HEK293 (cell line): ENCODE results near the gene FOXF1.

ENCODE experiments used
- CTCF ChIA-PET: fragments of 350-600 bp; formaldehyde crosslinking; extraction: SDS; loops from one replicate; lab custom pipeline; 2021; ENCODE audit warnings: antibody characterized with exemption; lab: Yijun Ruan, JAX
- POLR2A ChIA-PET: fragments of 300-600 bp; formaldehyde crosslinking; extraction: SDS; loops from one replicate; lab custom pipeline; 2020; ENCODE audit warnings: antibody characterized with exemption, inconsistent platforms; lab: Yijun Ruan, JAX
- H3K27ac ChIP-seq: fragments of 200-500 bp; sonication (Bioruptor generic); 2 replicates; pipeline ENCODE4 v1.5.1; 2014; ENCODE audit warnings: low read depth, low read length, control low read depth, inconsistent platforms; ENCODE audit errors: extremely low read depth
- H3K36me3 ChIP-seq, 2 experiments: fragments of 200-500 bp in 1 of 2; sonication (Bioruptor generic) in 1 of 2; 1 replicate in 1 of 2; 2 replicates in 1 of 2; pipeline ENCODE4 v1.5.1; 2014 to 2017; ENCODE audit warnings: inconsistent platforms in 2 of 2, low read length in 2 of 2; ENCODE audit not compliant: control insufficient read depth in 2 of 2, insufficient read depth in 1 of 2
- H3K4me1 ChIP-seq: fragments of 200-500 bp; sonication (Bioruptor generic); 2 replicates; pipeline ENCODE4 v1.5.1; 2014; ENCODE audit warnings: mild to moderate bottlenecking, low read length, inconsistent platforms; ENCODE audit not compliant: control insufficient read depth, insufficient read depth
- H3K4me3 ChIP-seq: 2 replicates; pipeline ENCODE4 v1.5.1; 2011; ENCODE audit warnings: low read depth, mild to moderate bottlenecking, control low read depth, low read length, moderate library complexity
- H3K9me3 ChIP-seq: fragments of 200-500 bp; sonication (Bioruptor generic); 2 replicates; pipeline ENCODE4 v1.5.1; 2014; ENCODE audit warnings: low read depth, low read length, inconsistent platforms; ENCODE audit not compliant: control insufficient read depth, insufficient read depth
- RBAK ChIP-seq: fragments of 450-650 bp; formaldehyde crosslinking; IDR thresholded peaks from 2 replicates; pipeline ENCODE4 v1.5.1; 2016; ENCODE audit warnings: missing biosample characterization, missing genetic modification characterization
- SETDB1 ChIP-seq: IDR thresholded peaks from one replicate; pipeline ENCODE4 v1.6.1; 2017; ENCODE audit warnings: mild to moderate bottlenecking, low read length, moderate library complexity, mixed read lengths; ENCODE audit not compliant: insufficient read length
- TRIM28 ChIP-seq: IDR thresholded peaks from 2 replicates; pipeline ENCODE4 v1.6.1; 2011; ENCODE audit warnings: low read length, control low read depth, borderline replicate concordance
- ZIC2 ChIP-seq: fragments of 450-650 bp; formaldehyde crosslinking; IDR thresholded peaks from 2 replicates; pipeline ENCODE4 v1.5.1; 2016; ENCODE audit warnings: missing biosample characterization, missing genetic modification characterization
- ZNF112 ChIP-seq: fragments of 450-650 bp; formaldehyde crosslinking; IDR thresholded peaks from 2 replicates; pipeline ENCODE4 v1.5.0; 2017; ENCODE audit warnings: missing biosample characterization, missing genetic modification characterization
- ZNF23 ChIP-seq: fragments of 450-650 bp; formaldehyde crosslinking; IDR thresholded peaks from 2 replicates; pipeline ENCODE4 v1.5.1; 2016; ENCODE audit warnings: missing biosample characterization, missing genetic modification characterization, borderline replicate concordance
- ZNF248 ChIP-seq: fragments of 450-650 bp; formaldehyde crosslinking; IDR thresholded peaks from 2 replicates; pipeline ENCODE4 v1.5.1; 2017; ENCODE audit warnings: missing biosample characterization, missing genetic modification characterization
- ZNF513 ChIP-seq: fragments of 450-650 bp; IDR thresholded peaks from 2 replicates; pipeline ENCODE4 v1.5.1; 2018; ENCODE audit warnings: missing biosample characterization, missing genetic modification characterization
- ZNF521 ChIP-seq: fragments of 450-650 bp; formaldehyde crosslinking; IDR thresholded peaks from 2 replicates; pipeline ENCODE4 v1.5.1; 2017; ENCODE audit warnings: missing biosample characterization, mild to moderate bottlenecking, missing genetic modification characterization
- ZNF560 ChIP-seq: fragments of 450-650 bp; formaldehyde crosslinking; IDR thresholded peaks from 2 replicates; pipeline ENCODE4 v1.5.1; 2017; ENCODE audit warnings: missing biosample characterization, missing genetic modification characterization, borderline replicate concordance
- ZNF571 ChIP-seq: fragments of 450-650 bp; formaldehyde crosslinking; IDR thresholded peaks from 2 replicates; pipeline ENCODE4 v1.5.0; 2017; ENCODE audit warnings: missing biosample characterization, missing genetic modification characterization
- ZNF623 ChIP-seq: fragments of 450-650 bp; formaldehyde crosslinking; IDR thresholded peaks from 2 replicates; pipeline ENCODE4 v1.5.1; 2016; ENCODE audit warnings: missing biosample characterization, missing genetic modification characterization
- ZNF629 ChIP-seq: fragments of 450-650 bp; formaldehyde crosslinking; IDR thresholded peaks from 2 replicates; pipeline ENCODE4 v1.5.1; 2017; ENCODE audit warnings: missing biosample characterization, missing genetic modification characterization
- ZNF677 ChIP-seq: fragments of 450-650 bp; IDR thresholded peaks from 2 replicates; pipeline ENCODE4 v1.5.0; 2018; ENCODE audit warnings: missing biosample characterization, mild to moderate bottlenecking, missing genetic modification characterization, moderate library complexity

Gene FOXF1

GRCh38 chr16:86510465-86511261 is at the start of gene FOXF1:
Gene FOXF1, plus strand, starts transcription at chr16:86510527. Its CDS starts 43 bp downstream, at chr16:86510570.
- H3K9me3 ChIP-seq = no peaks in the 10 kb centered on the region
- H3K4me1 ChIP-seq = peaks cover 3% of the 10 kb centered on the region
- H3K4me3 ChIP-seq = peak within 1 kb of the TSS; percentile 52
- POLR2A ChIA-PET = interaction anchor here (0.6 to 1.0 kb wide), 2 partner anchors 120 to 131 kb away, joined by 3 read pairs; no protein-coding TSS in a partner anchor
- H3K27ac ChIP-seq = peak within 1 kb of the TSS; percentile 91
- CTCF ChIA-PET = interaction anchor here (0.5 to 1.2 kb wide), 3 partner anchors 258 to 465 kb away, joined by 3 read pairs; no protein-coding TSS in a partner anchor
- TF ChIP-seq ZNF513 (tag by site-specific recombination) (peak; percentile 91), ZNF521 (tag by site-specific recombination) (no peak), ZNF560 (tag by site-specific recombination) (0 out of 2 replicates have a peak, but pooled peaks have one; percentile 22)
- H3K36me3 ChIP-seq = peaks cover 0 to 21% of the 10 kb centered on the region in 2 experiments; a peak in 1 of 3 replicates

- POLR2A ChIA-PET = no interaction called here
Measured at GRCh38 chr16:86461037-86461436, 49.3 kb upstream of the FOXF1 start.

GRCh38 chr16:86462334-86463084 is 47.8 kb upstream of the FOXF1 start:
- Histone ChIP-seq H3K9me3 (no peaks in the 10 kb centered on the region), H3K4me3 (no peak overlapping the region), H3K36me3 (no peaks in the 10 kb centered on the region), H3K27ac (no peak overlapping the region), H3K4me1 (no peaks in the 10 kb centered on the region)
- no peak for TF ChIP-seq ZNF623 (tag by site-specific recombination)
- no peak for TF ChIP-seq ZIC2
- TF ChIP-seq ZNF112 = no peak
- no peak for TF ChIP-seq ZNF677 (tag by site-specific recombination)
- no peak for TF ChIP-seq ZNF571
- no peak for TF ChIP-seq ZNF513 (tag by site-specific recombination)
- no peak for TF ChIP-seq ZNF560 (tag by site-specific recombination)
- no peak for TF ChIP-seq RBAK (tag by site-specific recombination)
- ChIA-PET POLR2A (no interaction called here), CTCF (no interaction called here)

More at GRCh38 chr16:86461037-86461436, 49.3 kb upstream of the FOXF1 start:
- H3K4me1 ChIP-seq = no peaks in the 10 kb centered on the region
- H3K9me3 ChIP-seq = no peaks in the 10 kb centered on the region
- TF ChIP-seq RBAK (tag by site-specific recombination) (no peak), ZNF248 (tag by site-specific recombination) (no peak), TRIM28 (peak; percentile 86; the same call in 1 of the 2 replicates), SETDB1 (peak; percentile 77), ZNF23 (tag by site-specific recombination) (no peak), ZNF629 (tag by site-specific recombination) (no peak)
- H3K4me3 ChIP-seq = no peak overlapping the region
- H3K36me3 ChIP-seq = no peaks in the 10 kb centered on the region
- H3K27ac ChIP-seq = no peak overlapping the region
- CTCF ChIA-PET = no interaction called here
